Medulla oblongata (tissue), 1 donor: ENCODE results near the gene TOR3A.
"Not testable (repeated sequence)": the region's sequence is repeated elsewhere in the genome, so short reads cannot be mapped to it uniquely, and the experiment has no call there.

Experiments
- DNase-seq: peaks from one replicate; pipeline ENCODE4 v3.0.0-alpha.2; 2015; ENCODE audit errors: extremely low spot score

The TOR3A gene

GRCh38 chr1:179107706-179108629 is 26.1 kb downstream of the TOR3A start:
- DNase-seq = no peak

- DNase-seq = no peak
These were observed 26.8 kb downstream of the TOR3A start for GRCh38 chr1:179108644-179109043.

- no peak for DNase-seq
These were observed 33.3 kb downstream of the TOR3A start for GRCh38 chr1:179115181-179115580.

GRCh38 chr1:179119513-179119912 is 37.6 kb downstream of the TOR3A start:
- no peak for DNase-seq

- no peak for DNase-seq
These were observed 38.9 kb downstream of the TOR3A start for GRCh38 chr1:179120736-179121135.

DNA sequence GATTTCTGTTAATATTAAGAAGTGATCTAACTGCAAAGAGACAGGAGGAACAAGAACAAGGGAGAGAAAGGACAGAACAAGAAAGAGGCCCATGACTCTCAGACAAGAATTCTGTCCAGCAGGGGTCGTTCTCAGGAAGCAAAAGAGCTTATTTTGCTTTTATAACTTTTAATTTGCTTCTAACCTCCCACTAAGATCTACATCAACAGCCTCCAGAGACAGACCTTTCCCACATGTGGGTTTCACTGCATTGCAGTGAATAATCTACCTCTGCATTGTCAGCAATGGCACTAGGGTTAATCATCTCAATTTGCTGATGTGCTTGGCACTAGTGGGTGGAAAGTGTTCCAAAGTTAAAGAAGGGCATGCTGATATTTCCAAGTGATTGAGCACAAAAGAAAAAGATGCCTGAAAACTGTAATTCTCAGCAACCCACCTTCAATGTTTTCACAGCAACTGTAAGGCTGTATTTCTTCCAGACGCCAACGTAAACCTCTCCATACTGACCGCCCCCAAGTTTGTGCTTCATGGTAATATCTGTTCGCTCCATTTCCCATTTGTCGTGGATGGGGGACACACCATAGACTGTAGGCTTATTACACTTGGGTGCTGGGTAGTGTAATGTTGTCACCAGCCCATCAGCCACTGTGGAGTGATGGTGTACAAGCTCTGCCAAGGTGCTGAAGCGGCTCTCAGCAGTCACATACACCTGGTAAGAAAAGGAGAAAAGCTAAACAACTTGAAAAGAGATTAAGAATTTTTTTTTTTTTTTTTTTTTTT is 39.5 kb downstream of the TOR3A start:
- DNase-seq = peak; percentile 76

DNA sequence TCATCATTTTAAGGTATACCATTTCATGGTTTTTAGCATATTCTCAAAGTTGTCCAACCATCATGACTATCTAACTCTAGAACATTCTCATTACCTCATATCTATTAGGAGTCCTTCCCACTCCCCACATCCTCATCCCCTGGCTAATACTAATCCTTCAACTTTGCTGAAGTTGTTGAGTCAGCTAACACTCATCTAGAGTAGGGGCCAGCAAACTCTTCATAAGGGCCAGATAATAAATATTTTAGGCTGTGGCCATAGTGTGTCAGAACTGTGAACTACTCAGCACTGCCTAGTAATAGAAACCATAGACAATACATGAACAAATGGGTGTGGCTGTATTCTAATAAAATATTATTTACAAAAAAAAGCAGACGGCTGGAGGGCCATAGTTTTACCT is 43.0 kb downstream of the TOR3A start:
- DNase-seq = no peak

GRCh38 chr1:179126338-179127060 is 44.6 kb downstream of the TOR3A start:
- no peak for DNase-seq

DNA sequence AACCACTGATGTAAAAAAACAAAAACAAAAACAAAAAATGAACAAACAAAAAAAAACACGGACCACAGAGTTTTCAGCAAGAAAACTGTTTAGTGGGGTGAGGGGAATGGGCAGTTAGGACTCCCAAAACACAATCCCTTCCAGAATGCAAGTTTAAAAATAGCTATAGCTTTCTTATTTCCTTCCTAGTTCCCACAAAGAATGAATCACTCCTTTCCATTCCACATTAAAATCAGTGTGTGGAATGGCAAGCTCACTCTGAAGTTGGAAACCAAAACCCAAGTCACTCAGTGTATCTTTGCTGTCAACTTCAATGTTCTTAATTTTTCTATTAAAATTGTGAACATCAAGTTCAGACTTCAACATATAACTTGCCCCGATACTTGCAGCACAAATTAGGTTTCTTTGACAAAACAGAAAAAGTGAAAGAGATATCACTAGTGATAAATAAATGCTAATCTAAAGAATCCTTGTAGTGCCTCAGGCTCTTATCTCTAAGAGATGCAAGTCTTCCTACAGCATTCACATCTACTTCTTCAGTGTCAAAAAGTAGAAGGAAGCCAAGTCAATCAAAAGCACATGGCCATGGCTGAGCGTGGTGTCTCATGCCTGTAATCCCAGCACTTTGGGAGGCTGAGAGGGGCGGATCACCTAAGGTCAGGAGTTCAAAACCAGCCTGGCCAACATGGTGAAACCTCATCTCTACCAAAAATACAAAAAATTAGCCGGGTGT is 45.5 kb downstream of the TOR3A start:
- DNase-seq = no peak

- DNase-seq = no peak
These were observed 46.6 kb downstream of the TOR3A start for GRCh38 chr1:179128520-179128919.

DNA sequence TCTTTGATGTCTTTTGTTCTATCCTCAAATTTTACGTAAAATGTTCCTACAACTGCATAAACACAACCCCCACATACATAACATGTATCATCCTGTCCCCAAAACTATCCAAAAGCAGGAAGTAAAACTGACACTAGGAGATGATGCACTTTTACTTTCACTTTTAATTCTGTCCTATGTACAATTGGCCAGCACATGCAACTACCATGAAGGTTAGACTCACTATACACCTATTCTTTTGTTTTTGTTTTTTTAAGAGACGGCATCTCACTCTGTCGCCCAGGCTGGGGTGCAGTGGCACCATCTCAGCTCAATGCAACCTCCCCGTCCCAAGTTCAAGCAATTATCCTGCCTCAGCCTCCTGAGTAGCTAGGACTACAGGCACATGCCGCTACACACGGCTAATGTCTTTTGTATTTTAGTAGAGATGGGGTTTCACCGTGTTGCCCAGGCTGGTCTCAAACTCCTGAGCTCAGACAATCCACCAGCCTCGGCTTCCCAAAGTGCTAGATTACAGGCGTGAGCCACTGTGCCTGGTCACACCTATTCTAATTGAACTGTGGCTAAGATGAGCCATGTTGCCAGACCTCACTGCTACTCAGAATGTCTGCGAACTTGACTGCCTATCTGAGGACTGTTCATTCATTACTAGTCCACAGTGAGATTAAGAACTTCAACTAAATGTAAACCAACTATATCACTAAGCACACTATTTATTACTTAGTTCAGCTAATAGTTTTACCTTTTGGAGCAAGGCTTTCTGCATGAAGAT is 48.0 kb downstream of the TOR3A start:
- DNase-seq = peak; percentile 73

DNA sequence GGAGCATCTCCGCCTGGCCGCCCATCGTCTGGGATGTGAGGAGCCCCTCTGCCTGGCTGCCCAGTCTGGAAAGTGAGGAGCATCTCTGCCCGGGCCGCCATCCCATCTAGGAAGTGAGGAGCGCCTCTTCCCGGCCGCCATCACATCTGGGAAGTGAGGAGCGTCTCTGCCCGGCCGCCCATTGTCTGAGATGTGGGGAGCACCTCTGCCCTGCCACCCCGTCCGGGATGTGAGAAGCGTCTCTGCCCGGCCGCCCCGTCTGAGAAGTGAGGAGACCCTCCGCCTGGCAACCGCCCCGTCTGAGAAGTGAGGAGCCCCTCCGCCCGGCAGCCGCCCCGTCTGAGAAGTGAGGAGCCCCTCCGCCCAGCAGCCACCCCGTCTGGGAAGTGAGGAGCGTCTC is 53.3 kb downstream of the TOR3A start:
- not testable (repeated sequence) for DNase-seq

DNA sequence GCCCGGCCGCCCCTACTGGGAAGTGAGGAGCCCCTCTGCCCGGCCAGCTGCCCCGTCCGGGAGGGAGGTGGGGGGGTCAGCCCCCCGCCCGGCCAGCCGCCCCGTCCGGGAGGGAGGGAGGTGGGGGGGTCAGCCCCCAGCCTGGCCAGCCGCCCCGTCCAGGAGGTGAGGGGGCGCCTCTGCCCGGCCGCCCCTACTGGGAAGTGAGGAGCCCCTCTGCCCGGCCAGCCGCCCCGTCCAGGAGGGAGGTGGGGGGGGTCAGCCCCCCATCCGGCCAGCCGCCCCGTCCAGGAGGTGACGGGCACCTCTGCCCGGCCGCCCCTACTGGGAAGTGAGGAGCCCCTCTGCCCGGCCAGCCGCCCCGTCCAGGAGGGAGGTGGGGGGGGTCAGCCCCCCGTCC is 53.8 kb downstream of the TOR3A start:
- DNase-seq = not testable (repeated sequence)

DNA sequence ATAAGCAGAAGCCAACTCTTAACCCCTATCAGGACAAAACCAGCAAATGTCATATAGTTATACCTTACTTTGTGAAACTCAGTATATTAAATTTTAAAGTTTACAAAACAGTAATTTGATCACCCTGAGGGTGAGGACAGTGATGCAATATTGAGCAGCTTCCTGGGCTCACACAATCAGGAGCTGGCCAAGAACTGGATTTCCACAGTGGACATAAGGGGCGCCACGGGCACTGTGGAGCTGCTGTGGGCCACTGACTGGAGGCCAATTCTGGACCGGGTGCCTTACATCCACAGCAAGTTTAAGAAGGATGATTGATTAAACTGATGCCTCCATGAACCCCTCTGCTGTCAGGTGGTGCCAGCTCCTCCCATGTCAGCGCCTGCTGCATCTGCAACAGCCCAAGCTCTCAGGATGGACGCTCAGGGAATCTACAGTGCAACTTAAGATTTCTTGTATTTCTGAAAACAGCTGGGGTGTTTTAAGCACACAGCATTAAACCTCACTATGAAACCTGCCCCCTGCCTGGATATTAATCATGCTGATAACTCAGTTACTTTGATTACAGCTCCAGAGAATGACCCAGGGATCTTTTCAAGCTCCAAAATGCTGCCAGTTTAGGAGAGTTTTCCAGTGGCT is 55.9 kb downstream of the TOR3A start:
- no peak for DNase-seq

- DNase-seq = not testable (repeated sequence)
These were observed 56.9 kb downstream of the TOR3A start for GRCh38 chr1:179138755-179139154.

DNA sequence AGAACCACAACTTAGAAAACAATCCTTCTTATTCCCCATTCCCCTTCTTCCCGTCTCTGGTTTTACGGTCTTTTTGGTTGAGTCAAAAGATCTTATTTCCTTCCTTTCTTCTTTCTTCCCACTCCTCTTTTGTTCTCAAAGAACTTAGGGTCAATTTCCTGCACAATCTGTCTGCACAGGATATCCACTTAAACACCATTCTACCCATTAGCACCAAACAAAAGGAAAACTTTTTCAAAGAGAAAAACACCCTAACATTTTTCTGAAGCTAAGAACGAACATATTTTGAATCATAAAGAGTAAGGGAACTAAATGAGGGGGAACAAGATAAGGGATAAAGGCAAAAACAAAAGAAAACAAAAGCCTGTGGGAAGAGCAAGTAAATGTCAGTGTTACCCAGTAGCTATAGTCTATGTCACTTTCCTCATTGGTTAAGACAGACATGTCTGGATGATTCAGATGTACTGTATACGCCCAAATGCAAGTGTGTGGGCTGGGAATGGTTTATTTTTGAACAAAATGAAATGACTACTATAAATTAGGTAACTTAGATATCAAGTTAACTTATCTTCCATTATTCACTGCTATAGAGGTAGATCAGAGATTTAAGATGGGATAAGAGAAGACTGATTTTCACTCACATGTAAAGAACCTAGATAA is 59.9 kb downstream of the TOR3A start:
- DNase-seq = no peak

- DNase-seq = peak; percentile 42
These were observed 61.0 kb downstream of the TOR3A start for GRCh38 chr1:179142889-179143299.

GRCh38 chr1:179143322-179143721 is 61.5 kb downstream of the TOR3A start:
- no peak for DNase-seq

- DNase-seq = no peak
These were observed 62.8 kb downstream of the TOR3A start for GRCh38 chr1:179144626-179145025.

GRCh38 chr1:179145521-179145920 is 63.7 kb downstream of the TOR3A start:
- no peak for DNase-seq
